ENCODE data around the gene PLXNA4.

DNA sequence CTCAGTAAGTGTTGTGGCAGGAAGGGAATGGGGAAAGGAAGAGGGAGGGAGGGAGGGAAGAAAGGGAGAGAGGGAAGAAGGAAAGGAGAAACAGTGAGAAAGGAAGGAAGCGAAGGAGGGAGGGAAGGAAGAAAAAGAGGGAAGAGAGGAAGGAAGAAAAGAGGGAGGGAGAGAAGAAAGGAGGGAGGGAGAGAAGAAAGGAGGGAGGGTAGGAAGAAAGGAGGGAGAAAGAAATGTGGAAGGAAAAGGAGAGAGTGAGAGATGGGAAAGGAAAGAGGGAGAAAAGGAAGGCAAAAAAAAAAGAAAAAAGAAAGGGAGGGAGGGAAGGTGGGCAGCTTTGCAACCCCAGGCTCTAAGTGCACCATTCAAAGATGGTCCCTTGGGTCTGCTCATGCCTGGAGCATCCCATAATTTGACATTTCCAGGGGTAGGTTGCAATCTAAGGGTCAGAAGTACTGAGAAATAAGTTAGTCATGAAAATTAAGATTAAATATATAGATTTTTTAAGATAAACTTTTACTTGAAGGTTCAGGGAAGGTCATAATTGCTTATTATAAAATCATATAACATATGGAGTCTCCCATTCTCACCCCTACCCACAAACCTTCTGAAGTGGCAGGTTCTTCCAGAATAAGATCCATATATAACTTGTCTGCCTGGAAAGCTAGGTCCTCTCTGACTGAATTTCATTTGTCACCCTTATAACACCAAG is 249.2 kb downstream of the PLXNA4 start:
- TF ChIP-seq CTCF (conservative IDR thresholded peaks at IDR 0.05) = no peak
- TF ChIP-seq EZH2 (IDR thresholded peaks at IDR 0.05; ENCODE audit: low read depth) = no peak

Measured in PC-9 (cell line).